Calu3 (cell line): ENCODE results near the gene MCTP2. TPM values are rescaled to one million over a fixed set of nuclear protein-coding genes. Genes with fewer than 3 reads are reported as not detected.

Experiments used
- BruUV-seq: library from RNA; stranded (reverse); fragments of 400-500 nt; replicated peaks from 2 replicates; lab custom pipeline; 2021; lab: Mats Ljungman, UMichigan
- CTCF ChIA-PET: fragments of 300-600 bp; sonication (Branson Sonifier 250); formaldehyde crosslinking; loops from one replicate; lab custom pipeline; 2022; ENCODE audit warnings: antibody characterized with exemption; lab: Charles Lee
- DNase-seq: peaks from one replicate; pipeline ENCODE4 v3.0.0; 2022
- H3K27ac Mint-ChIP-seq: one replicate; pipeline ENCODE4 v1.8.0; 2022; ENCODE audit warnings: mixed read lengths; ENCODE audit not compliant: unreplicated experiment
- H3K27me3 Mint-ChIP-seq: one replicate; pipeline ENCODE4 v1.8.0; 2022; ENCODE audit warnings: mixed read lengths; ENCODE audit not compliant: unreplicated experiment
- H3K36me3 Mint-ChIP-seq: one replicate; pipeline ENCODE4 v1.8.0; 2022; ENCODE audit warnings: mild to moderate bottlenecking, moderate library complexity, mixed read lengths; ENCODE audit not compliant: insufficient read depth, unreplicated experiment
- H3K4me1 Mint-ChIP-seq: one replicate; pipeline ENCODE4 v1.8.0; 2022; ENCODE audit warnings: mild to moderate bottlenecking, low read depth, mixed read lengths; ENCODE audit not compliant: unreplicated experiment
- H3K4me3 Mint-ChIP-seq: one replicate; pipeline ENCODE4 v1.8.0; 2022; ENCODE audit warnings: mild to moderate bottlenecking, low read depth, moderate library complexity, mixed read lengths; ENCODE audit not compliant: unreplicated experiment
- H3K9me3 Mint-ChIP-seq: one replicate; pipeline ENCODE4 v1.8.0; 2022; ENCODE audit warnings: low read depth, mixed read lengths; ENCODE audit not compliant: unreplicated experiment
- CTCF ChIP-seq: fragments of 200-600 bp; IDR thresholded peaks from one replicate; pipeline ENCODE4 v1.8.0; 2022; ENCODE audit warnings: antibody characterized with exemption; ENCODE audit not compliant: unreplicated experiment
- intact Hi-C: fragments of 100-400 bp; cut with micrococcal nuclease; formaldehyde crosslinking; loops from one replicate; pipeline ENCODE4 v1.10.0; 2022; ENCODE audit not compliant: unreplicated experiment
- total RNA-seq: library from RNA; stranded (reverse); gene quantifications from 2 replicates; pipeline ENCODE4 v1.2.3, GENCODE V29; 2022

The MCTP2 gene
- total RNA-seq, 1 experiment from 2014 or later = 30.1 TPM

- H3K9me3 Mint-ChIP-seq = no peaks in the 10 kb centered on the region
- DNase-seq = no peak
- intact Hi-C loops = no loop called here
- H3K27ac Mint-ChIP-seq = no peak overlapping the region
- BruUV-seq = no TSS peak
- no peaks in the 10 kb centered on the region for H3K27me3 Mint-ChIP-seq
- no peak overlapping the region for H3K4me3 Mint-ChIP-seq
- no peaks in the 10 kb centered on the region for H3K36me3 Mint-ChIP-seq
- CTCF ChIA-PET = no interaction called here
- TF ChIP-seq CTCF = no peak
- no peaks in the 10 kb centered on the region for H3K4me1 Mint-ChIP-seq
These were observed 185.5 kb downstream of the MCTP2 start for GRCh38 chr15:94416820-94417219.

- no peaks in the 10 kb centered on the region for H3K4me1 Mint-ChIP-seq
- BruUV-seq = no TSS peak
- H3K9me3 Mint-ChIP-seq = no peaks in the 10 kb centered on the region
- CTCF ChIA-PET = no interaction called here
- TF ChIP-seq CTCF = no peak
- H3K27me3 Mint-ChIP-seq = no peaks in the 10 kb centered on the region
- no peaks in the 10 kb centered on the region for H3K36me3 Mint-ChIP-seq
- H3K4me3 Mint-ChIP-seq = no peak overlapping the region
- intact Hi-C loops = no loop called here
- DNase-seq = no peak
- no peak overlapping the region for H3K27ac Mint-ChIP-seq
These were observed 186.3 kb downstream of the MCTP2 start for GRCh38 chr15:94417501-94418293.

DNA sequence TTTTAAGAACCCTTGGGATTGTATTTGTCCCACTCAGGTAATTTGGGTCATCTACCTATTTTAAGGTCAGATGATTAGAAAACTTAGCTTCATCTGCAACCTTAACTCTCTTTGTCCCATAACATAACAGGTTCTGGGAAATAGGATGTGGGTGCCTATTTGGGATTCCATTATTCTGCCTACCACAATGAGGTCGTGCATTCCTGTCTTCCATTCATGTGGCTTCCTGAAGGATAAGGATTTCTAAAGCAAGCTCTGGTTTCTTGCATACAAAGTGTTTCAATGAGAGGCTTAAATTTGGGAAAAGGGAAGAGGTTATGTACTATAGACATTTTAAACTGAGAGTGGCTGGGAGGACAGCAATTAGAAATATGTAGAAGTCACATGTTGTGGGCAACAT is 190.3 kb downstream of the MCTP2 start:
- Mint-ChIP-seq H3K36me3 (no peaks in the 10 kb centered on the region), H3K27ac (no peak overlapping the region), H3K4me3 (no peak overlapping the region), H3K4me1 (no peaks in the 10 kb centered on the region), H3K9me3 (no peaks in the 10 kb centered on the region), H3K27me3 (no peaks in the 10 kb centered on the region)
- no peak for TF ChIP-seq CTCF
- no TSS peak for BruUV-seq
- DNase-seq = no peak
- CTCF ChIA-PET = no interaction called here
- intact Hi-C loops = loop anchor here (10.0 kb wide), 1 partner anchor 233 kb away; no protein-coding TSS in a partner anchor

DNA sequence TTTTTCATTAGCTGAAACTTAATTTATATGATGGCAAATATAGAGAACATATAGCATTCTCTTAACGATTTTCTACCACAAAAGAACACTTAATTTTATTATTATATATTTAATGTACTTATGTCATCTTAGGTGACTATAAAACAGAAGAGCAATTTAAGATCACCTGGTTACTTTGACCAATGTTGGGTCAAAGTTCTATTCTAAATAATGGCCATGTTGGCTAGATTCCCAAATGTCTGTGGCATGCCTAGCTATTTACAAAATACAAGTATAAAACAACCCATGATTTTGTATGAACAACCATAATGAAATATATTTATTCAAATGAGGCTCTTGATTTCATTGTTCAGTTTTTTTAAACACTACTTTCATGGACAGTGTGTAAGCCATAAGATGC is 200.9 kb downstream of the MCTP2 start:
- Mint-ChIP-seq H3K4me3 (no peak overlapping the region), H3K27ac (no peak overlapping the region), H3K4me1 (no peaks in the 10 kb centered on the region), H3K36me3 (no peaks in the 10 kb centered on the region), H3K9me3 (no peaks in the 10 kb centered on the region), H3K27me3 (no peaks in the 10 kb centered on the region)
- no peak for TF ChIP-seq CTCF
- no TSS peak for BruUV-seq
- CTCF ChIA-PET = no interaction called here
- intact Hi-C loops = no loop called here
- DNase-seq = no peak
